Breast epithelium (tissue), 4 donors: ENCODE data around the gene STMP1. TPM values are rescaled to one million over a fixed set of nuclear protein-coding genes. Genes with fewer than 3 reads are reported as not detected.

Experiments
- DNase-seq, 2 donors: peaks; one replicate each; pipeline ENCODE4 v3.0.0-alpha.2; 2019; ENCODE audit warnings: low spot score in 2 of 2
- H3K27ac ChIP-seq, 2 donors: fragments of 200-600 bp; sonication (generic) in 1 of 2; one replicate each; pipeline ENCODE4 v1.5.1; 2016 to 2019; ENCODE audit warnings: mild to moderate bottlenecking in 1 of 2
- H3K27me3 ChIP-seq, 2 donors: fragments of 200-600 bp; sonication (generic) in 1 of 2; one replicate each; pipeline versions ENCODE4 v1.5.1 to v1.6.0; 2017 to 2019; ENCODE audit warnings: control low read depth in 1 of 2, mild to moderate bottlenecking in 1 of 2
- H3K36me3 ChIP-seq: fragments of 200-600 bp; one replicate; pipeline ENCODE4 v1.5.1; 2019
- H3K4me1 ChIP-seq, 2 donors: fragments of 200-600 bp; sonication (generic); one replicate each; pipeline ENCODE4 v1.5.1; 2016 to 2019; ENCODE audit warnings: control low read depth in 1 of 2
- H3K4me3 ChIP-seq, 3 donors: fragments of 200-600 bp; sonication (generic); 1 replicate in 2 of 3; 2 replicates in 1 of 3; pipeline ENCODE4 v1.5.1; 2016 to 2019; ENCODE audit warnings: mild to moderate bottlenecking in 3 of 3, moderate library complexity in 2 of 3
- H3K9me3 ChIP-seq, 2 donors: fragments of 200-600 bp; sonication (generic) in 1 of 2; one replicate each; pipeline ENCODE4 v1.5.1; 2016 to 2019; ENCODE audit warnings: control low read depth in 1 of 2
- POLR2A ChIP-seq: fragments of 450-650 bp; IDR thresholded peaks from one replicate; pipeline ENCODE4 v1.6.1; 2016; ENCODE audit warnings: antibody characterized with exemption, mild to moderate bottlenecking, moderate library complexity
- POLR2AphosphoS5 ChIP-seq, 3 donors: sonication (generic); formaldehyde crosslinking; IDR thresholded peaks; one replicate each; pipeline ENCODE4 v1.6.1; 2017; ENCODE audit warnings: antibody characterized with exemption in 3 of 3
- intact Hi-C: fragments of 100-400 bp; cut with DNase I; formaldehyde crosslinking; loops from one replicate; pipeline ENCODE4 v1.15.1; 2023; ENCODE audit warnings: low total_unique reads
- total RNA-seq, 3 donors: library from RNA; depleted of rRNA; stranded (reverse); fragments of >200 nt; gene quantifications; one replicate each; pipeline ENCODE4 v1.1.0, GENCODE V29; 2016
- TF ChIP-seq, protein P1 (sequence below), 3 donors: fragments of 450-650 bp; IDR thresholded peaks; one replicate each; pipeline ENCODE4 v1.5.1; 2016 to 2017; ENCODE audit warnings: antibody characterized with exemption in 3 of 3, mild to moderate bottlenecking in 3 of 3, moderate library complexity in 3 of 3

STMP1 gene
- 10 to 100 TPM; 13.9 to 27.2 (median 18.4) TPM for total RNA-seq

DNA sequence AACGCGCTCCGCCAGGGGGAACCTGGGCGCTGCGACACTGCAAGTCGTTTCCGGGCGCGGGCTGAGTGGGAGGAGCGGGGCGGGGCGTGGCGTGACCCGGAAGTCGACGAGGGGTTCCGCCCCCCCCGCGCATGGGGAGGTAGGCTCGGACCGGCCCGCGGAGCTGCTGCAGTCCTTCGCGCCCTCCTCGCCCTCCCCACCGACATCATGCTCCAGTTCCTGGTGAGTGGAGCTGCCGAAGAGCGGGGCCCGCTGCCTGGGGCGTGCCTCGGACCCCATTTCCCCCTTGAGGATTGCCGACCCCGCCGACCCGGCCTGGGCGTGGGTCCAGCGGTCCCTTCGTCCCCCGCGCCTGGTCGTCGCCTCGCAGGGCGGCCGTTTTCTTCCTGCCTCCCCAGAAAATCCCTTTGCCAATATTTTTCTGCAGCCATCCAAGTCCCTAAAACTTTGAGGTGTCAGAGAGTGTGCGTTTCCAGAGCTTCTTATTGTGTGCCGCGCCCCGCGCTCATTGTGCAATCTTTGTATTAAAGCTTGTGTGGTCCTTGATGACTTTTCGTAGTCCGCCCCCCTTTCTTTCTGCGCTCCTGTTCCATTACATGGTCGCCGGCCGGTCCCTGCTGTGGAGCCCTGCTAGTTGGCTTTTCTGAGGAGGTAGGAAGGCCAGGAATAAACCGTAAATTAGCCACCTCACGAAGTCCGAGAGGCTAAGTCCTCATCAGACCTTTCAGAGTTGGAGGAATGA, at the start of gene STMP1:
Gene STMP1, plus strand, starts transcription at position 142 of the 742 bp plus-strand sequence.
- intact Hi-C loops: loop anchor here (10.0 kb wide), 1 partner anchor 132 kb away; no protein-coding TSS in a partner anchor
- peaks cover 0 to 5% of the 10 kb centered on the region in 2 donors for H3K4me1 ChIP-seq
- TF ChIP-seq POLR2AphosphoS5 (IDR thresholded peaks at IDR 0.05) (peak; percentile 90 to 95 (median 91)), POLR2A (peak; percentile 88)
- TF ChIP-seq, protein P1, sequence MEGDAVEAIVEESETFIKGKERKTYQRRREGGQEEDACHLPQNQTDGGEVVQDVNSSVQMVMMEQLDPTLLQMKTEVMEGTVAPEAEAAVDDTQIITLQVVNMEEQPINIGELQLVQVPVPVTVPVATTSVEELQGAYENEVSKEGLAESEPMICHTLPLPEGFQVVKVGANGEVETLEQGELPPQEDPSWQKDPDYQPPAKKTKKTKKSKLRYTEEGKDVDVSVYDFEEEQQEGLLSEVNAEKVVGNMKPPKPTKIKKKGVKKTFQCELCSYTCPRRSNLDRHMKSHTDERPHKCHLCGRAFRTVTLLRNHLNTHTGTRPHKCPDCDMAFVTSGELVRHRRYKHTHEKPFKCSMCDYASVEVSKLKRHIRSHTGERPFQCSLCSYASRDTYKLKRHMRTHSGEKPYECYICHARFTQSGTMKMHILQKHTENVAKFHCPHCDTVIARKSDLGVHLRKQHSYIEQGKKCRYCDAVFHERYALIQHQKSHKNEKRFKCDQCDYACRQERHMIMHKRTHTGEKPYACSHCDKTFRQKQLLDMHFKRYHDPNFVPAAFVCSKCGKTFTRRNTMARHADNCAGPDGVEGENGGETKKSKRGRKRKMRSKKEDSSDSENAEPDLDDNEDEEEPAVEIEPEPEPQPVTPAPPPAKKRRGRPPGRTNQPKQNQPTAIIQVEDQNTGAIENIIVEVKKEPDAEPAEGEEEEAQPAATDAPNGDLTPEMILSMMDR (IDR thresholded peaks at IDR 0.05): peak in 2 of 3 donors; percentile 87 to 93

DNA sequence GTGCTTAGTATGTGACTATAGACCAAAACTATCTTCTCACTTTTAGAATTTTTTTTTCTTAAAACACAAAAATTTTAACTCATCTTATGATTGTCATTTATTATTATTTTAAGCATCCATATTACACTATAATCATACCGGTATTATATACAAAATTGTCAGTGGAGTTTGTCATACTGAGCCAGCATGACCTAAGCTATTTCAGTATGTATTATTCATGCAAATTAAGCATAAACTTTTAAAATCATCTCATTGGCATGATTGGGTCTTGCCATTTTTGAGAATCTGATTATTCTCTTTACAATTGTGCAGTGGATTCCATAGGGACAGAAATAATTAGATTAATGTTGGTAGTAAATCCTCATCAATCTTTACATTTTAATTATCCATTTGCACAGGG, 46.2 kb upstream of the STMP1 start:
- intact Hi-C loops: no loop called here
- peaks cover 9% of the 10 kb centered on the region for H3K36me3 ChIP-seq
- H3K27ac ChIP-seq: no peak overlapping the region
- DNase-seq: no peak
- H3K27me3 ChIP-seq: no peaks in the 10 kb centered on the region
- H3K9me3 ChIP-seq: no peaks in the 10 kb centered on the region
- TF ChIP-seq, protein P1 (IDR thresholded peaks at IDR 0.05): no peak
- no peak for TF ChIP-seq POLR2AphosphoS5 (IDR thresholded peaks at IDR 0.05)
- no peak for TF ChIP-seq POLR2A
- no peaks in the 10 kb centered on the region for H3K4me1 ChIP-seq
- H3K4me3 ChIP-seq: no peak overlapping the region

More for the DNA sequence above, at the start of gene STMP1:
- Histone ChIP-seq H3K9me3 (no peaks in the 10 kb centered on the region), H3K27ac (peak within 1 kb of the TSS; percentile 90 to 99), H3K27me3 (no peaks in the 10 kb centered on the region), H3K36me3 (no peaks in the 10 kb centered on the region), H3K4me3 (peak within 1 kb of the TSS; percentile 87 to 98 (median 97))
- peak; percentile 95 to 97 for DNase-seq

DNA sequence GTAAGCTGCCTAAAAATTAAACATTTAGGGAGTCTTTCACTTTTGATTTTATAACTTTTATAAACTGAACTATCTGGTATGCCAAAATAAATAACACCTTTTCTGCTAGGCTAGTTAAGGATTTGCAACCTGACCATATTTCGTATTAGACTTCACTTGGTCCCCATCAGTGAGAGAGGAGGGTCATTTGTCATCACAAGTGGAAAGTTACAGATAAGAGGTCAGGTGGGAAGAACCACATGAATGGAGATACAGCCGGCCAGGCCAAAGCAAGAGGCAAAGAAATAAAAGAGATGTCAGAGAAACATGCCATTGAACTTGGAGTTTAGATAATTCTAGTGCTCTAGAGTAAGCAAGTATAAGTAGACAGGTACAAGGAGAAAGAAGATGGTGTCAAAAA, 44.5 kb upstream of the STMP1 start:
- H3K27ac ChIP-seq: no peak overlapping the region
- TF ChIP-seq POLR2A (no peak), POLR2AphosphoS5 (IDR thresholded peaks at IDR 0.05) (no peak)
- TF ChIP-seq, protein P1 (IDR thresholded peaks at IDR 0.05): no peak
- no peaks in the 10 kb centered on the region for H3K4me1 ChIP-seq
- intact Hi-C loops: loop anchor here (2.0 kb wide), 1 partner anchor 75 kb away; no protein-coding TSS in a partner anchor
- no peak overlapping the region for H3K4me3 ChIP-seq
- DNase-seq: no peak
- H3K27me3 ChIP-seq: no peaks in the 10 kb centered on the region
- no peaks in the 10 kb centered on the region for H3K9me3 ChIP-seq
- peaks cover 9% of the 10 kb centered on the region for H3K36me3 ChIP-seq

DNA sequence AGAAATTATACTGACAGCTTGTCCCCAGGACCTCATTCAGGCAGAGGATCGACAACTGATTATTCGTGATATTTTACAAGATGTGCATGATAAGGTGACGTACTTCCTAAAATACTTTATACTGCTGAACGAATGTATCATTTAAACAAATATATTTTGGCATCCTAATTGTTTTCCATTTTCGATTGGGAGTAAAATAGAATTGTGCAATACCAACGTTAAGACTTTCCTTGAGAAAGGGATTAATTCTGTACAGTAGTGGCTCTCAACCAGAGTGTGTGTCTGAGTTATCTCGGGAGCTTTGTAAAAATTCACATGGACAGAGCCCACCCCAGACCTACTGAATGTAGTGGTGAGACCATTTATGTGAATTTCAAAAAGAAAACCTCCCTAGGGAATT, 43.8 kb upstream of the STMP1 start:
- Histone ChIP-seq H3K9me3 (no peaks in the 10 kb centered on the region), H3K27me3 (no peaks in the 10 kb centered on the region), H3K4me3 (no peak overlapping the region), H3K27ac (no peak overlapping the region), H3K36me3 (peaks cover 9% of the 10 kb centered on the region), H3K4me1 (no peaks in the 10 kb centered on the region)
- DNase-seq: no peak
- TF ChIP-seq, protein P1 (IDR thresholded peaks at IDR 0.05): no peak
- no peak for TF ChIP-seq POLR2AphosphoS5 (IDR thresholded peaks at IDR 0.05)
- no peak for TF ChIP-seq POLR2A
- intact Hi-C loops: loop anchor here (2.0 kb wide), 1 partner anchor 74 kb away; no protein-coding TSS in a partner anchor

DNA sequence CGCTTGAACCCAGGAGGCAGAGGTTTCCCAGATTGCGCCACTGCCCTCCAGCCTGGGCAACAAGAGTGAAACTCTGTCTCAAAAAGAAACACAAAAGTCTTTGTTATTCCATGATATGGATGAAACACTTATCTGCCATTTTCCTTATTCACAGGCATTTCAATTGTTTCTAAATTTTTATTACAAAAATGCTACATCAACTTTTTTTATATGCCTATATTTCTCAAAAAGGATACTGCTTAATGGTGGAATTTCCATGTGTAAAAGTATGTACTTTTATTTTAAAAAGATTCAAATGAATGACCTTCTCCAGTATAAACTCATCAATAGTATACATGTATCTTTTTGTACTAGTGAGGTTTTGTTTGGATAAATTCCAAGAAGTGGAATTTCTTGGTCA, 41.9 kb upstream of the STMP1 start:
- intact Hi-C loops: no loop called here
- Histone ChIP-seq H3K4me1 (no peaks in the 10 kb centered on the region), H3K27me3 (no peaks in the 10 kb centered on the region), H3K36me3 (peaks cover 4% of the 10 kb centered on the region), H3K9me3 (no peaks in the 10 kb centered on the region), H3K27ac (peak overlapping the region in 1 of 2 donors; percentile 51), H3K4me3 (no peak overlapping the region)
- TF ChIP-seq, protein P1 (IDR thresholded peaks at IDR 0.05): no peak
- TF ChIP-seq POLR2A (no peak), POLR2AphosphoS5 (IDR thresholded peaks at IDR 0.05) (no peak)
- DNase-seq: no peak
